B cell (primary cell): ENCODE data around the gene TMEM132A. TPM values are rescaled to one million over a fixed set of nuclear protein-coding genes. Genes with fewer than 3 reads are reported as not detected.

Experiments
- ATAC-seq: fragments of 200-7000 bp; cut with Tn5 transposase; one replicate; pipeline ENCODE4 v1.10.0; 2021; ENCODE audit warnings: low read depth, mild to moderate bottlenecking, moderate number of reproducible peaks, moderate library complexity
- CTCF ChIA-PET: fragments of 350-600 bp; sonication (Branson Sonifier 250); formaldehyde crosslinking; loops from one replicate; lab custom pipeline; 2021; ENCODE audit warnings: antibody characterized with exemption, inconsistent platforms; lab: Charles Lee
- POLR2A ChIA-PET: fragments of 350-600 bp; sonication (Branson Sonifier 250); formaldehyde crosslinking; loops from one replicate; lab custom pipeline; 2021; ENCODE audit warnings: antibody characterized with exemption; lab: Charles Lee
- DNase-seq: peaks from one replicate; pipeline ENCODE4 v3.0.0; 2013
- H2AFZ ChIP-seq: 2 replicates; pipeline ENCODE4 v1.6.1; 2012; ENCODE audit warnings: mild to moderate bottlenecking, low read depth, low read length; ENCODE audit not compliant: insufficient read depth, poor library complexity, severe bottlenecking
- H3K27ac ChIP-seq, 2 donors: 1 replicate in 1 of 2; 2 replicates in 1 of 2; pipeline ENCODE4 v1.5.1; 2012 to 2013; ENCODE audit warnings: low read length in 2 of 2, mild to moderate bottlenecking in 2 of 2, moderate library complexity in 1 of 2
- H3K27me3 ChIP-seq, 4 experiments: fragments of 200-600 bp in 1 of 4; sonication (generic) in 1 of 4; replicated peaks in 1 of 4; 1 replicate in 2 of 4; 2 replicates in 2 of 4; pipeline versions ENCODE4 v1.6.1 to v1.7.0; 2013 to 2016; ENCODE audit warnings: low read length in 3 of 4, mild to moderate bottlenecking in 2 of 4, mixed read lengths in 1 of 4, moderate library complexity in 1 of 4; ENCODE audit not compliant: insufficient read depth in 4 of 4, control insufficient read depth in 3 of 4; ENCODE audit errors: control extremely low read depth in 1 of 4
- H3K36me3 ChIP-seq, 2 experiments: replicated peaks in 1 of 2; 1 replicate in 1 of 2; 2 replicates in 1 of 2; pipeline versions ENCODE4 v1.6.1 to v1.7.1; 2013; ENCODE audit warnings: low read length in 1 of 2; ENCODE audit not compliant: insufficient read depth in 2 of 2, control insufficient read depth in 1 of 2; ENCODE audit errors: control extremely low read depth in 1 of 2, extremely low read depth in 1 of 2
- H3K4me1 ChIP-seq, 2 donors: fragments of 200-600 bp in 1 of 2; sonication (generic) in 1 of 2; 1 replicate in 1 of 2; 2 replicates in 1 of 2; pipeline versions ENCODE4 v1.5.1 to v1.6.1; 2013 to 2017; ENCODE audit warnings: low read length in 2 of 2; ENCODE audit not compliant: control insufficient read depth in 2 of 2, insufficient read depth in 2 of 2
- H3K4me2 ChIP-seq: replicated peaks from 2 replicates; pipeline ENCODE3; 2012; ENCODE audit warnings: mild to moderate bottlenecking, low read depth, low read length; ENCODE audit not compliant: poor library complexity, severe bottlenecking
- H3K4me3 ChIP-seq, 5 experiments: fragments of 200-600 bp in 1 of 5; sonication (generic) in 1 of 5; 1 replicate in 3 of 5; 2 replicates in 2 of 5; pipeline versions ENCODE4 v1.5.1 to v1.7.0; 2011 to 2016; ENCODE audit warnings: low read length in 4 of 5, mild to moderate bottlenecking in 4 of 5, low read depth in 2 of 5, control low read depth in 1 of 5, moderate library complexity in 1 of 5; ENCODE audit not compliant: insufficient read depth in 1 of 5; ENCODE audit errors: control extremely low read depth in 1 of 5, extremely low read depth in 1 of 5
- H3K79me2 ChIP-seq: fragments of 200-600 bp; sonication (generic); one replicate; pipeline ENCODE4 v1.6.0; 2016; ENCODE audit warnings: low read length; ENCODE audit not compliant: control insufficient read depth, insufficient read depth
- H3K9ac ChIP-seq: fragments of 200-600 bp; sonication (generic); 2 replicates; pipeline ENCODE4 v1.6.1; 2017; ENCODE audit warnings: mild to moderate bottlenecking, low read length, moderate library complexity
- H3K9me3 ChIP-seq, 3 donors: one replicate each; pipeline versions ENCODE4 v1.6.1 to v1.7.1; 2013; ENCODE audit warnings: low read length in 2 of 3; ENCODE audit not compliant: control insufficient read depth in 2 of 3, insufficient read depth in 1 of 3; ENCODE audit errors: control extremely low read depth in 1 of 3
- H4K20me1 ChIP-seq: 2 replicates; pipeline ENCODE4 v1.6.0; 2012; ENCODE audit warnings: mild to moderate bottlenecking, low read length; ENCODE audit not compliant: insufficient read depth, control insufficient read depth, poor library complexity, severe bottlenecking
- H3K27ac Mint-ChIP-seq: one replicate; pipeline ENCODE4 v1.8.0; 2021; ENCODE audit warnings: mixed read lengths
- H3K27me3 Mint-ChIP-seq: one replicate; pipeline ENCODE4 v1.8.0; 2021; ENCODE audit warnings: mixed read lengths
- H3K4me1 Mint-ChIP-seq: one replicate; pipeline ENCODE4 v1.8.0; 2021; ENCODE audit warnings: mixed read lengths
- H3K4me3 Mint-ChIP-seq: one replicate; pipeline ENCODE4 v1.8.0; 2021; ENCODE audit warnings: mixed read lengths
- H3K9me3 Mint-ChIP-seq: one replicate; pipeline ENCODE4 v1.8.0; 2022; ENCODE audit warnings: mixed read lengths; ENCODE audit not compliant: insufficient read depth
- EZH2 ChIP-seq: IDR thresholded peaks from 2 replicates; pipeline ENCODE4 v1.6.1; 2012; ENCODE audit warnings: borderline replicate concordance, low read depth, mild to moderate bottlenecking, moderate library complexity, low read length; ENCODE audit not compliant: insufficient read depth, poor library complexity, severe bottlenecking
- WGBS: methylation state at CpG from one replicate; pipeline ENCODE4 v1.1.5; 2013; ENCODE audit warnings: missing lambda C conversion rate; ENCODE audit not compliant: insufficient coverage; 5-methylcytosine and 5-hydroxymethylcytosine counted together
- intact Hi-C: fragments of 100-400 bp; cut with micrococcal nuclease; formaldehyde crosslinking; loops from one replicate; pipeline ENCODE4 v1.10.0; 2022
- polyA plus RNA-seq: library from polyadenylated mRNA; depleted of rRNA; stranded (reverse); fragments of >200 nt; gene quantifications from 2 replicates; pipeline ENCODE4 v1.2.3, GENCODE V29; 2012
- total RNA-seq, 2 donors: library from RNA; stranded (reverse); fragments of 120-200 nt in 1 of 2; gene quantifications; 1 replicate in 1 of 2; 2 replicates in 1 of 2; pipeline versions ENCODE4 v1.2.3 to v1.2.4, GENCODE V29; 2013 to 2022
- TF ChIP-seq, protein P1 (sequence below): fragments of 200-600 bp; IDR thresholded peaks from one replicate; pipeline ENCODE4 v1.8.0; 2022; ENCODE audit warnings: antibody characterized with exemption, mild to moderate bottlenecking

Gene TMEM132A
- total and polyA plus RNA-seq, 2 donors (not counting 1 experiment from before 2014, with no cell fraction given) = 1.2 to 11.3 TPM

GRCh38 chr11:60899977-60900376, 24.3 kb upstream of the TMEM132A start:
- CTCF ChIA-PET = interaction anchor here (0.6 to 10.2 kb wide), 19 partner anchors 7 to 635 kb away, joined by 3 to 129 read pairs (median 5); partner anchors contain the start of genes PTGDR2 and TMEM109
- H3K27me3 ChIP-seq = no peaks in the 10 kb centered on the region
- intact Hi-C loops = loop anchor here (1.0 kb wide), 3 partner anchors 69 to 287 kb away; no protein-coding TSS in a partner anchor
- DNase-seq (no peak), ATAC-seq (no peak)
- peaks cover 6 to 10% of the 10 kb centered on the region in 2 donors for H3K4me1 ChIP-seq
- POLR2A ChIA-PET = interaction anchor here (0.6 kb wide), 1 partner anchor 39 kb away, joined by 3 read pairs; no protein-coding TSS in a partner anchor
- Mint-ChIP-seq H3K9me3 (no peaks in the 10 kb centered on the region), H3K27ac (no peak overlapping the region), H3K4me1 (peaks cover 14% of the 10 kb centered on the region), H3K4me3 (no peak overlapping the region), H3K27me3 (no peaks in the 10 kb centered on the region)
- TF ChIP-seq, protein P1, sequence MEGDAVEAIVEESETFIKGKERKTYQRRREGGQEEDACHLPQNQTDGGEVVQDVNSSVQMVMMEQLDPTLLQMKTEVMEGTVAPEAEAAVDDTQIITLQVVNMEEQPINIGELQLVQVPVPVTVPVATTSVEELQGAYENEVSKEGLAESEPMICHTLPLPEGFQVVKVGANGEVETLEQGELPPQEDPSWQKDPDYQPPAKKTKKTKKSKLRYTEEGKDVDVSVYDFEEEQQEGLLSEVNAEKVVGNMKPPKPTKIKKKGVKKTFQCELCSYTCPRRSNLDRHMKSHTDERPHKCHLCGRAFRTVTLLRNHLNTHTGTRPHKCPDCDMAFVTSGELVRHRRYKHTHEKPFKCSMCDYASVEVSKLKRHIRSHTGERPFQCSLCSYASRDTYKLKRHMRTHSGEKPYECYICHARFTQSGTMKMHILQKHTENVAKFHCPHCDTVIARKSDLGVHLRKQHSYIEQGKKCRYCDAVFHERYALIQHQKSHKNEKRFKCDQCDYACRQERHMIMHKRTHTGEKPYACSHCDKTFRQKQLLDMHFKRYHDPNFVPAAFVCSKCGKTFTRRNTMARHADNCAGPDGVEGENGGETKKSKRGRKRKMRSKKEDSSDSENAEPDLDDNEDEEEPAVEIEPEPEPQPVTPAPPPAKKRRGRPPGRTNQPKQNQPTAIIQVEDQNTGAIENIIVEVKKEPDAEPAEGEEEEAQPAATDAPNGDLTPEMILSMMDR = no peak
- TF ChIP-seq EZH2 = no peak
- peaks cover 36% of the 10 kb centered on the region for H3K79me2 ChIP-seq
- no peak overlapping the region for H2AFZ ChIP-seq
- no peak overlapping the region for H3K9ac ChIP-seq
- H3K4me2 ChIP-seq = no peak overlapping the region
- H3K4me3 ChIP-seq = no peak overlapping the region
- 86% methylated on average over 2 of the region's 4 CpGs for WGBS
- H3K27ac ChIP-seq = no peak overlapping the region
- peaks cover 45% of the 10 kb centered on the region for H4K20me1 ChIP-seq
- H3K36me3 ChIP-seq = peaks cover 3 to 87% of the 10 kb centered on the region in 2 experiments
- no peaks in the 10 kb centered on the region for H3K9me3 ChIP-seq

GRCh38 chr11:60900673-60901404, 23.4 kb upstream of the TMEM132A start:
- Histone ChIP-seq H3K9ac (no peak overlapping the region), H4K20me1 (peaks cover 53% of the 10 kb centered on the region), H3K79me2 (peaks cover 45% of the 10 kb centered on the region), H3K27me3 (no peaks in the 10 kb centered on the region), H3K27ac (no peak overlapping the region), H3K4me1 (peaks cover 15 to 19% of the 10 kb centered on the region in 2 donors), H3K9me3 (no peaks in the 10 kb centered on the region), H3K4me2 (no peak overlapping the region), H3K36me3 (peaks cover 3 to 78% of the 10 kb centered on the region in 2 experiments), H3K4me3 (no peak overlapping the region), H2AFZ (no peak overlapping the region)
- Mint-ChIP-seq H3K4me3 (no peak overlapping the region), H3K4me1 (peaks cover 22% of the 10 kb centered on the region), H3K27ac (no peak overlapping the region), H3K9me3 (no peaks in the 10 kb centered on the region), H3K27me3 (no peaks in the 10 kb centered on the region)
- DNase-seq = no peak
- no peak for TF ChIP-seq EZH2
- TF ChIP-seq, protein P1 = no peak
- ChIA-PET POLR2A (interaction anchor here (0.9 kb wide), 1 partner anchor 9 kb away, joined by 3 read pairs; no protein-coding TSS in a partner anchor), CTCF (interaction anchor here (0.8 to 10.2 kb wide), 10 partner anchors 13 to 287 kb away, joined by 3 to 129 read pairs (median 8); partner anchors contain the start of gene TMEM109)
- WGBS = 94% methylated on average over 13 of the region's 13 CpGs
- ATAC-seq = no peak
- intact Hi-C loops = no loop called here
